ENCODE measurements around the gene SNTG2. TPM values are rescaled to one million over a fixed set of nuclear protein-coding genes. Genes with fewer than 3 reads are reported as not detected.

SNTG2 gene
- total and polyA plus RNA-seq, 10 of the 15 experiments (the other 5 are each of a cell fraction or from before 2014, with no cell fraction given): not detected

DNA sequence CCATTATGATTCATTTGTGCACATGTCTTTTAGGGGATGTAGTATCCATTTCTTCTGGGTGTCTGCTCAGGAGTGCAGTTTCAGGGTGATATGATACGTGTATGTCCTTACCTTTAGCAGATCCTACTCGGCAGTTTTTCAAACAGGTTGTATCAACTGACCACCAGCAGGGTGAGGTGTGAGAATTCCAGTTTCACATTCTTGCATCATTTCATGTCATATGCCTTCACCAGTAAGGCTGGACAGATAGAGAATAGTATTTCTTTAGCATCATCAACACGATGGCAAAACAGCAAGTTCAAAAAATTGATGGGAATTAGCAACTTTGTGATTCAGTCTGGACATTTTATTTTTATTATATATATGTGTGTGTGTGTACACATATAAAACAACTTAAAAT, 232.7 kb downstream of the SNTG2 start:
- intact Hi-C loops (cut with micrococcal nuclease; ENCODE audit: unreplicated experiment) (no loop called here), in situ Hi-C loops (cut with MboI) (no loop called here)
- DNase-seq (ENCODE audit: low read depth, low spot score) (no peak), FAIRE-seq (no peak), ATAC-seq (no peak)
- BruUV-seq (replicated peaks): no TSS peak
- Histone ChIP-seq H4K20me1 (ENCODE audit: control insufficient read depth, insufficient read depth) (no peaks in the 10 kb centered on the region), H3K9me3 (replicated peaks; ENCODE audit: control insufficient read depth, insufficient read depth, low read length) (no peaks in the 10 kb centered on the region), H3K27ac (ENCODE audit: control insufficient read depth, insufficient read depth) (no peak overlapping the region), H3K27me3 (replicated peaks in 1 of 2; ENCODE audit: control insufficient read depth in 2 of 2, insufficient read depth in 2 of 2, low read length in 1 of 2) (no peaks in the 10 kb centered on the region), H3K4me1 (ENCODE audit: control insufficient read depth, insufficient read depth, low read length) (no peaks in the 10 kb centered on the region), H3K9ac (ENCODE audit: control insufficient read depth, insufficient read depth, low read length) (no peak overlapping the region), H2AFZ (ENCODE audit: control insufficient read depth, low read depth, low read length) (no peak overlapping the region), H3K79me2 (ENCODE audit: control insufficient read depth, insufficient read depth, low read length) (no peaks in the 10 kb centered on the region), H3K4me2 (ENCODE audit: control insufficient read depth, insufficient read depth) (no peak overlapping the region), H3K36me3 (ENCODE audit: control insufficient read depth in 2 of 2, insufficient read depth in 2 of 2, low read length in 1 of 2) (no peaks in the 10 kb centered on the region), H3K4me3 (no peak overlapping the region)
- SMC1A ChIA-PET (ENCODE audit: uncharacterized antibody, unreplicated experiment): interaction anchor here (0.5 kb wide), 1 partner anchor 298 kb away, joined by 3 read pairs; no protein-coding TSS in a partner anchor
- TF ChIP-seq MTA3 (IDR thresholded peaks at IDR 0.05; ENCODE audit: borderline replicate concordance, low read length): no peak
- TF ChIP-seq ZNF24 (IDR thresholded peaks at IDR 0.05): no peak
- no peak for TF ChIP-seq RB1 (IDR thresholded peaks at IDR 0.05; ENCODE audit: borderline replicate concordance)
- TF ChIP-seq ZNF384 (IDR thresholded peaks at IDR 0.05; ENCODE audit: borderline replicate concordance, low read depth, low read length): no peak
- TF ChIP-seq, protein P1, sequence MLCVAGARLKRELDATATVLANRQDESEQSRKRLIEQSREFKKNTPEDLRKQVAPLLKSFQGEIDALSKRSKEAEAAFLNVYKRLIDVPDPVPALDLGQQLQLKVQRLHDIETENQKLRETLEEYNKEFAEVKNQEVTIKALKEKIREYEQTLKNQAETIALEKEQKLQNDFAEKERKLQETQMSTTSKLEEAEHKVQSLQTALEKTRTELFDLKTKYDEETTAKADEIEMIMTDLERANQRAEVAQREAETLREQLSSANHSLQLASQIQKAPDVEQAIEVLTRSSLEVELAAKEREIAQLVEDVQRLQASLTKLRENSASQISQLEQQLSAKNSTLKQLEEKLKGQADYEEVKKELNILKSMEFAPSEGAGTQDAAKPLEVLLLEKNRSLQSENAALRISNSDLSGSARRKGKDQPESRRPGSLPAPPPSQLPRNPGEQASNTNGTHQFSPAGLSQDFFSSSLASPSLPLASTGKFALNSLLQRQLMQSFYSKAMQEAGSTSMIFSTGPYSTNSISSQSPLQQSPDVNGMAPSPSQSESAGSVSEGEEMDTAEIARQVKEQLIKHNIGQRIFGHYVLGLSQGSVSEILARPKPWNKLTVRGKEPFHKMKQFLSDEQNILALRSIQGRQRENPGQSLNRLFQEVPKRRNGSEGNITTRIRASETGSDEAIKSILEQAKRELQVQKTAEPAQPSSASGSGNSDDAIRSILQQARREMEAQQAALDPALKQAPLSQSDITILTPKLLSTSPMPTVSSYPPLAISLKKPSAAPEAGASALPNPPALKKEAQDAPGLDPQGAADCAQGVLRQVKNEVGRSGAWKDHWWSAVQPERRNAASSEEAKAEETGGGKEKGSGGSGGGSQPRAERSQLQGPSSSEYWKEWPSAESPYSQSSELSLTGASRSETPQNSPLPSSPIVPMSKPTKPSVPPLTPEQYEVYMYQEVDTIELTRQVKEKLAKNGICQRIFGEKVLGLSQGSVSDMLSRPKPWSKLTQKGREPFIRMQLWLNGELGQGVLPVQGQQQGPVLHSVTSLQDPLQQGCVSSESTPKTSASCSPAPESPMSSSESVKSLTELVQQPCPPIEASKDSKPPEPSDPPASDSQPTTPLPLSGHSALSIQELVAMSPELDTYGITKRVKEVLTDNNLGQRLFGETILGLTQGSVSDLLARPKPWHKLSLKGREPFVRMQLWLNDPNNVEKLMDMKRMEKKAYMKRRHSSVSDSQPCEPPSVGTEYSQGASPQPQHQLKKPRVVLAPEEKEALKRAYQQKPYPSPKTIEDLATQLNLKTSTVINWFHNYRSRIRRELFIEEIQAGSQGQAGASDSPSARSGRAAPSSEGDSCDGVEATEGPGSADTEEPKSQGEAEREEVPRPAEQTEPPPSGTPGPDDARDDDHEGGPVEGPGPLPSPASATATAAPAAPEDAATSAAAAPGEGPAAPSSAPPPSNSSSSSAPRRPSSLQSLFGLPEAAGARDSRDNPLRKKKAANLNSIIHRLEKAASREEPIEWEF (IDR thresholded peaks at IDR 0.05; ENCODE audit: insufficient replicate concordance, low read depth, low read length): no peak
- no peak for TF ChIP-seq NR2C2 (IDR thresholded peaks at IDR 0.05; ENCODE audit: borderline replicate concordance, control insufficient read depth, insufficient read length, low read depth)
- RAD21 ChIA-PET (ENCODE audit: unreplicated experiment): no interaction called here
- CTCF ChIA-PET: no interaction called here
- 12% methylated on average over 3 of the region's 3 CpGs for WGBS (ENCODE audit: insufficient coverage, insufficient replicate concordance, low lambda C conversion rate, missing lambda C conversion rate)
- POLR2A ChIA-PET: no interaction called here
